DOHH2 (cell line): ENCODE results near the gene UNC5B.

Source experiments
- EZH2phosphoT487 ChIP-seq: fragments of 200-600 bp; sonication (generic); IDR thresholded peaks from 2 replicates; pipeline ENCODE4 v1.6.1; 2017; ENCODE audit warnings: borderline replicate concordance, mild to moderate bottlenecking, antibody characterized with exemption, low read length, moderate library complexity, mixed read lengths
- TF ChIP-seq, protein P1 (sequence below): fragments of 200-600 bp; sonication (generic); IDR thresholded peaks from one replicate; pipeline ENCODE4 v1.5.1; 2014; ENCODE audit warnings: antibody characterized with exemption, mild to moderate bottlenecking, low read depth, low read length; ENCODE audit not compliant: poor library complexity, severe bottlenecking

DNA sequence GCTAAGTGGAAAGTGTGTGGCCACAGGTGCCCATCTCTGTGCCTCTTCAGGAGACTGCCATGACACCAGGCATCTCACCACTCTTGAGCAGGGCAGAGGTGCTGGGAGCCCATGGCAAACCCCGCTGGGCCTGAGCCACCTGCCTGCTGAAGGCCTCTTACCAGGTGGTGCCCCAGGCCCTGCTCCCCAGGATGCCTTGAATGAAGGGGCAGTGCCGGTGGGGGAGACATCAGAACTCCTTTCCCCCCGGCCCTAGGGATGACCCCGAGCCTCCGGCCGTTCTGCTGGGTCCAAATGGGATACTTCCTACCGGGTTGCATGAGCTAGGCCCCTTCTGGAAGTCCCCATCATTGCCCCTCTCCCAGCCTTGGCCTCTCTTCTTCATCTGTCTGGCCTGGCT is 37.6 kb downstream of the UNC5B start:
- TF ChIP-seq, protein P1, sequence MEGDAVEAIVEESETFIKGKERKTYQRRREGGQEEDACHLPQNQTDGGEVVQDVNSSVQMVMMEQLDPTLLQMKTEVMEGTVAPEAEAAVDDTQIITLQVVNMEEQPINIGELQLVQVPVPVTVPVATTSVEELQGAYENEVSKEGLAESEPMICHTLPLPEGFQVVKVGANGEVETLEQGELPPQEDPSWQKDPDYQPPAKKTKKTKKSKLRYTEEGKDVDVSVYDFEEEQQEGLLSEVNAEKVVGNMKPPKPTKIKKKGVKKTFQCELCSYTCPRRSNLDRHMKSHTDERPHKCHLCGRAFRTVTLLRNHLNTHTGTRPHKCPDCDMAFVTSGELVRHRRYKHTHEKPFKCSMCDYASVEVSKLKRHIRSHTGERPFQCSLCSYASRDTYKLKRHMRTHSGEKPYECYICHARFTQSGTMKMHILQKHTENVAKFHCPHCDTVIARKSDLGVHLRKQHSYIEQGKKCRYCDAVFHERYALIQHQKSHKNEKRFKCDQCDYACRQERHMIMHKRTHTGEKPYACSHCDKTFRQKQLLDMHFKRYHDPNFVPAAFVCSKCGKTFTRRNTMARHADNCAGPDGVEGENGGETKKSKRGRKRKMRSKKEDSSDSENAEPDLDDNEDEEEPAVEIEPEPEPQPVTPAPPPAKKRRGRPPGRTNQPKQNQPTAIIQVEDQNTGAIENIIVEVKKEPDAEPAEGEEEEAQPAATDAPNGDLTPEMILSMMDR, result no peak
- no peak for TF ChIP-seq EZH2phosphoT487
